Sigmoid colon (tissue), 4 donors: Measurements from ENCODE around the gene BIRC2.

ENCODE experiments used
- EP300 ChIP-seq, 4 donors: sonication (generic); formaldehyde crosslinking; IDR thresholded peaks; one replicate each; pipeline ENCODE4 v1.6.1; 2017; ENCODE audit warnings: antibody characterized with exemption in 4 of 4
- POLR2A ChIP-seq, 2 donors: fragments of 450-650 bp; IDR thresholded peaks; one replicate each; pipeline ENCODE4 v1.6.1; 2016; ENCODE audit warnings: antibody characterized with exemption in 2 of 2, mild to moderate bottlenecking in 2 of 2, moderate library complexity in 2 of 2
- POLR2AphosphoS5 ChIP-seq, 4 donors: sonication (generic); formaldehyde crosslinking; IDR thresholded peaks; one replicate each; pipeline ENCODE4 v1.6.1; 2017; ENCODE audit warnings: antibody characterized with exemption in 4 of 4
- TF ChIP-seq, protein P1 (sequence below), 4 experiments: fragments of 450-650 bp in 3 of 4; fragments of 200-600 bp in 1 of 4; IDR thresholded peaks; one replicate each; pipeline ENCODE4 v1.5.1; 2016 to 2019; ENCODE audit warnings: antibody characterized with exemption in 4 of 4, mild to moderate bottlenecking in 3 of 4, moderate library complexity in 2 of 4

DNA sequence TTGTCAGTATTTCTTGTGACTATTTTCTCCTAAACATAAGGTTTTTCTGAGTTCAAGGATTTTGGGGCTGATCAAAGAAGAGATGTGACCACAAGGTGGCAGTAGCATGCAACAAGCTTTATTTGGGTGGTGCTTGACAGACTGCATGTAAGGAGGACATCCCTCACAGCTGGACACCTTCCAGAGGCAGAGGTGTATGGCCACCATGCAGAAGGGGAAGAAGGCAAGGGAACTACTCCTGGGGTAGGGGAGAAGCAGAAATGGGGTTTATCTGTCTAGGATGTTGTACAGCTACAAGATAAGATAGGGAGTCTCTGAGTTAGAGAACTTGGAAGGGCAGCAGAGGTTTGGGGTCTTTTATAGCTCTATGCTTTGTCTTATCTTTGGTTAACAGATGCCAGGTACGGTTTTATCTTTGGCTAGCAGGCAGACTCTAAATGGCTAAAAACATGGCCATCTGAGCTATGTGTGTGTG is 5.1 kb upstream of the BIRC2 start:
- TF ChIP-seq, protein P1, sequence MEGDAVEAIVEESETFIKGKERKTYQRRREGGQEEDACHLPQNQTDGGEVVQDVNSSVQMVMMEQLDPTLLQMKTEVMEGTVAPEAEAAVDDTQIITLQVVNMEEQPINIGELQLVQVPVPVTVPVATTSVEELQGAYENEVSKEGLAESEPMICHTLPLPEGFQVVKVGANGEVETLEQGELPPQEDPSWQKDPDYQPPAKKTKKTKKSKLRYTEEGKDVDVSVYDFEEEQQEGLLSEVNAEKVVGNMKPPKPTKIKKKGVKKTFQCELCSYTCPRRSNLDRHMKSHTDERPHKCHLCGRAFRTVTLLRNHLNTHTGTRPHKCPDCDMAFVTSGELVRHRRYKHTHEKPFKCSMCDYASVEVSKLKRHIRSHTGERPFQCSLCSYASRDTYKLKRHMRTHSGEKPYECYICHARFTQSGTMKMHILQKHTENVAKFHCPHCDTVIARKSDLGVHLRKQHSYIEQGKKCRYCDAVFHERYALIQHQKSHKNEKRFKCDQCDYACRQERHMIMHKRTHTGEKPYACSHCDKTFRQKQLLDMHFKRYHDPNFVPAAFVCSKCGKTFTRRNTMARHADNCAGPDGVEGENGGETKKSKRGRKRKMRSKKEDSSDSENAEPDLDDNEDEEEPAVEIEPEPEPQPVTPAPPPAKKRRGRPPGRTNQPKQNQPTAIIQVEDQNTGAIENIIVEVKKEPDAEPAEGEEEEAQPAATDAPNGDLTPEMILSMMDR (IDR thresholded peaks at IDR 0.05): peak; percentile 72 to 83 (median 80)
- TF ChIP-seq POLR2AphosphoS5 (IDR thresholded peaks at IDR 0.05) (peak in 1 of 4 donors; percentile 32), POLR2A (IDR thresholded peaks at IDR 0.05) (no peak), EP300 (IDR thresholded peaks at IDR 0.05) (no peak)
